ENCODE results near the gene MRPL40. TPM values are rescaled to one million over a fixed set of nuclear protein-coding genes. Genes with fewer than 3 reads are reported as not detected.

The MRPL40 gene
- total RNA-seq, 2 donors from 2014 or later = 30.2 to 32.2 TPM

DNA sequence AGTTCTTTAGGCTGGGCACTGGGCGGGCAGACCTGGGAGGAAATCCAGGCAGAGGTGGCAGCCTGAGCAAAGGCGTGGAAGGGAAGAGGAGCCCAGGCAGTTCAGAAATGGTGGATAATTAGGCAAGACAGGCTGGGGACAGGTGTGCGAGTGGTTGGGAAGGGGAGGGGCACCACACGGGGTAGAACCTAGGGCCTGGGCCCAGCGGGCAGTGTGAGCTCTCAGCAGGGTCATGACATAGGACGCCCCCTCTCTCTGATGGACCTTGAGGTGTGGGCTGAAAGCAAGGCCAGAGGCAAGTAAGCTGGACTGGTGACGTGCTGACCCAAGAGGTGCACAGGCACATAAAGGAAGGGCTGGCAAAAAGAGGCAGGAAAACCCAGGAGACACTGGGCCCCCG, 39.9 kb downstream of the MRPL40 start:
- DNase-seq (no peak), ATAC-seq (no peak)

GRCh38 chr22:19473578-19473977, 41.2 kb downstream of the MRPL40 start:
- ATAC-seq = no peak
- intact Hi-C loops (cut with DNase I) = no loop called here

More for the DNA sequence above, 39.9 kb downstream of the MRPL40 start:
- intact Hi-C loops (cut with DNase I) = no loop called here

GRCh38 chr22:19476023-19476422, 43.7 kb downstream of the MRPL40 start:
- intact Hi-C loops (cut with DNase I) = no loop called here
- DNase-seq = no peak
- ATAC-seq = no peak

More at GRCh38 chr22:19473578-19473977, 41.2 kb downstream of the MRPL40 start:
- DNase-seq = no peak

GRCh38 chr22:19477321-19478044, 45.1 kb downstream of the MRPL40 start:
- ATAC-seq (no peak), DNase-seq (no peak)
- intact Hi-C loops (cut with DNase I) = no loop called here

- intact Hi-C loops (cut with DNase I) = no loop called here
- no peak for DNase-seq
- ATAC-seq = no peak
Measured at GRCh38 chr22:19478045-19478900, 45.9 kb downstream of the MRPL40 start.

DNA sequence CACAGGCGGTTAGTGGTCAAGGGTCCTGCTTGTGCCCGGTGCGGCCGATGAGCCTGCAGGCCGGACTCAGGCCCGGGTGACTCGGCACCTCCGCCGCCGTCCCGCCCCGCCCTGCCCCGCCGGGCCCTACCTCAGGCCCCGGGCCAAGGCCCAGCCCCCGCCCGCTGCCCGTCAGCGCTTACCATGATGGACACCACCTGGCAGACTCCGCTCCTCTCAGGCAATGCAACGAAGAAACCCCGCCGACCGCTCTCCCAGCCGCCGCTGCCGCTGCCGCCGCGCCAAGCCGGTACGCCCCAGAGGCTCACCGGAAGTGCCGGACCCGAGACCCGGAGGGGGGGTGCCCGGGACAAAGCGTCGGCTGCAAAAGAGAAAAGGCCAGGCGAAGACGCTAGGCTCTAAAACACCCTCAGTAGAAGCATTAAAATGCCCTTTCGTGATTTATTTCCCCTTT, 46.6 kb downstream of the MRPL40 start, which contains the start of gene UFD1:
TSS of gene UFD1 (minus strand) at position 293 of the 454 bp plus-strand sequence. CDS start at position 185, 108 bp downstream.
- intact Hi-C loops (cut with DNase I) = no loop called here
- DNase-seq (peak; percentile 89), ATAC-seq (peak; percentile 81 to 91)

GRCh38 chr22:19479355-19480172, 47.2 kb downstream of the MRPL40 start, which contains the start of gene CDC45:
Gene CDC45, plus strand, starts transcription at chr22:19479920. Its CDS starts 49 bp downstream, at chr22:19479969.
- peak; percentile 97 for DNase-seq
- intact Hi-C loops (cut with DNase I) = no loop called here

DNA sequence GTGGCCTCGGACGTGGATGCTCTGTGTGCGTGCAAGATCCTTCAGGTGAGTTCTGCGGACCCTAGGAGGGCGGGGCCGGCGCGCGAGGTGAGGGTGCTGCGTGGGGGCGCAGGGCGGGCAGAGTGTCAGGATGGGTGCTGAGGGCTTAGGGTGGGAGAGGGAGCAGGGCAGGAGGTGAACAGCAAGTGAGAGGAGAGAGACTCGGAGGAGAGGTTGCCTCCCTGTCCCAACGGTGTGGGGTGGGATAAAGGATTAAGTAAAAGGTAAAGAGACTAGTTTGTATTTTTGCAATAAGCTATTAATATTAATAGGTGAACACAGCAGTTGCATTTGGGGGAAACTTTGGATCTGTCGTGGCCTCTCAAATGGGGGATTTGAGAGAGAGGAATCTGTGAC, 47.8 kb downstream of the MRPL40 start:
- intact Hi-C loops (cut with DNase I) = no loop called here
- DNase-seq (no peak), ATAC-seq (no peak)

More at GRCh38 chr22:19479355-19480172, 47.2 kb downstream of the MRPL40 start, which contains the start of gene CDC45:
- peak; percentile 96 to 97 for ATAC-seq

GRCh38 chr22:19480789-19481188, 48.4 kb downstream of the MRPL40 start:
- ATAC-seq (no peak), DNase-seq (no peak)
- intact Hi-C loops (cut with DNase I) = no loop called here

GRCh38 chr22:19482297-19482696, 50.0 kb downstream of the MRPL40 start:
- intact Hi-C loops (cut with DNase I) = no loop called here
- ATAC-seq = no peak
- no peak for DNase-seq

DNA sequence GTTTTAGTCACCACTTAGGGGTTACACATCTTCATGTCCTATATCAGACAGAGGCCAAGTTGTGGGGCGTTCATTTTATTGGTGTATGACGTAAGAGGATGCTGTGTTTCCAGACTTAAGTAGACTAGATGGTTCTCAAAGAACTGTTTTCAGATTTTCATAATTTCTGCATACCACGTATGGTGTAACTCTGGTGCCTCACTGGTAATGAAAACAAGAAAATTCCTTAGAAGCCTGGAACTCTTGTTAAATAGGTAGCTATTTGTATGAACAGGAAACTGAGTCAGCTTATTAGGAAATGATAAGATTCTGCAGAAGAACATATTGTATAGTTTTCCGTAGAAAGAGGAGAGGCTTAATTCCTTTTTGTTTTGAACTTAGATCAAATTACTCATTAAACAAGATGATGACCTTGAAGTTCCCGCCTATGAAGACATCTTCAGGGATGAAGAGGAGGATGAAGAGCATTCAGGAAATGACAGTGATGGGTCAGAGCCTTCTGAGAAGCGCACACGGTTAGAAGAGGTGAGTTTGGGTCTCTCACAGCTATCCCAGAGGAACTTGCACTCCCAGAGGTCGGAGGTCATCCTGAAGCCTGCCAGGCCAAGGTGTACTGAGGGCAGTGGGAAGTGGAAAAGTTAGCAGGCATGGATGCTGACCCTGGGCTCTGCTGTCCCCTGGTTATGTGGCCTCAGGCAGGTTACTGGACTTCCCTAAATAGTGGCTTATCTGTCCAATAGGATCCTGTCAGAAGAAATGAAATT, 51.3 kb downstream of the MRPL40 start:
- intact Hi-C loops (cut with DNase I) = no loop called here
- ATAC-seq = no peak
- no peak for DNase-seq

Other genes starting within 250 kb of the MRPL40 start
- gene CLTCL1, start 140.8 kb upstream of the MRPL40 start, total RNA-seq = 10 to 100 TPM; 16.0 to 20.5 TPM
- 10 to 100 TPM; 15.3 to 22.1 TPM for gene HIRA, start 812 bp upstream of the MRPL40 start, total RNA-seq
- 10 to 100 TPM; 38.3 to 48.0 TPM for gene C22orf39, start 15.2 kb downstream of the MRPL40 start, total RNA-seq
- gene UFD1, start 46.6 kb downstream of the MRPL40 start, total RNA-seq = 10 to 100 TPM; 43.8 to 46.9 TPM
- gene CDC45, start 47.4 kb downstream of the MRPL40 start, total RNA-seq = 1 to 10 TPM in 1 of 2 donors, under 1 TPM in 1; 0.34 to 2.1 TPM
- 10 to 100 TPM; 23.3 to 42.1 TPM for gene CLDN5, start 91.9 kb downstream of the MRPL40 start, total RNA-seq

Data from left cardiac atrium (tissue), 4 donors.